Effector memory CD4-positive, alpha-beta T cell (primary cell): Measurements from ENCODE around the gene ADAP1.

Experiments
- DNase-seq, 3 donors: peaks; one replicate each; pipeline ENCODE4 v3.0.0-alpha.2; 2020
- H3K27ac ChIP-seq: 2 replicates; pipeline ENCODE4 v1.7.0; 2013; ENCODE audit warnings: mild to moderate bottlenecking, low read length, moderate library complexity; ENCODE audit not compliant: insufficient read depth, poor library complexity, severe bottlenecking
- H3K27me3 ChIP-seq: replicated peaks from 2 replicates; pipeline ENCODE4 v1.7.0; 2013; ENCODE audit warnings: mild to moderate bottlenecking, low read length; ENCODE audit not compliant: insufficient read depth, control insufficient read depth, poor library complexity, severe bottlenecking
- H3K36me3 ChIP-seq: 2 replicates; pipeline ENCODE4 v1.7.0; 2013; ENCODE audit warnings: mild to moderate bottlenecking, low read length, moderate library complexity; ENCODE audit not compliant: control insufficient read depth, insufficient read depth
- H3K4me1 ChIP-seq: 2 replicates; pipeline ENCODE4 v1.7.0; 2013; ENCODE audit warnings: low read length, mild to moderate bottlenecking; ENCODE audit not compliant: control insufficient read depth, insufficient read depth, poor library complexity, severe bottlenecking
- H3K4me3 ChIP-seq: 2 replicates; pipeline ENCODE4 v1.7.0; 2013; ENCODE audit warnings: low read length, low read depth, mild to moderate bottlenecking; ENCODE audit not compliant: insufficient read depth, poor library complexity, severe bottlenecking
- H3K9me3 ChIP-seq: 2 replicates; pipeline ENCODE4 v1.7.0; 2013; ENCODE audit warnings: mild to moderate bottlenecking, low read length, moderate library complexity; ENCODE audit not compliant: control insufficient read depth

Gene ADAP1

GRCh38 chr7:857661-858060 lies 96.8 kb downstream of the ADAP1 start:
- H3K9me3 ChIP-seq: no peaks in the 10 kb centered on the region
- H3K27me3 ChIP-seq: no peaks in the 10 kb centered on the region
- H3K36me3 ChIP-seq: peaks cover 87% of the 10 kb centered on the region
- H3K4me3 ChIP-seq: no peak overlapping the region
- H3K4me1 ChIP-seq: no peaks in the 10 kb centered on the region
- no peak for DNase-seq
- no peak overlapping the region for H3K27ac ChIP-seq

GRCh38 chr7:856444-857095 lies 97.9 kb downstream of the ADAP1 start:
- H3K27ac ChIP-seq: no peak overlapping the region
- no peak for DNase-seq
- H3K36me3 ChIP-seq: peaks cover 88% of the 10 kb centered on the region
- no peak overlapping the region for H3K4me3 ChIP-seq
- H3K9me3 ChIP-seq: no peaks in the 10 kb centered on the region
- H3K4me1 ChIP-seq: no peaks in the 10 kb centered on the region
- H3K27me3 ChIP-seq: no peaks in the 10 kb centered on the region

- peaks cover 84% of the 10 kb centered on the region for H3K36me3 ChIP-seq
- no peak overlapping the region for H3K27ac ChIP-seq
- H3K4me1 ChIP-seq: no peaks in the 10 kb centered on the region
- H3K9me3 ChIP-seq: no peaks in the 10 kb centered on the region
- no peak for DNase-seq
- H3K27me3 ChIP-seq: no peaks in the 10 kb centered on the region
- no peak overlapping the region for H3K4me3 ChIP-seq
Measured at GRCh38 chr7:855686-856369, 98.7 kb downstream of the ADAP1 start.

- Histone ChIP-seq H3K27ac (no peak overlapping the region), H3K27me3 (no peaks in the 10 kb centered on the region), H3K4me1 (no peaks in the 10 kb centered on the region), H3K36me3 (peaks cover 85% of the 10 kb centered on the region), H3K9me3 (no peaks in the 10 kb centered on the region), H3K4me3 (no peak overlapping the region)
- no peak for DNase-seq
Measured at GRCh38 chr7:854118-854775, 100.2 kb downstream of the ADAP1 start.

- H3K4me1 ChIP-seq: no peaks in the 10 kb centered on the region
Measured at GRCh38 chr7:853366-854117, 100.9 kb downstream of the ADAP1 start.

GRCh38 chr7:851204-851603 lies 103.3 kb downstream of the ADAP1 start:
- H3K4me1 ChIP-seq: no peaks in the 10 kb centered on the region
- no peak overlapping the region for H3K4me3 ChIP-seq
- no peaks in the 10 kb centered on the region for H3K27me3 ChIP-seq
- H3K36me3 ChIP-seq: peaks cover 71% of the 10 kb centered on the region
- H3K27ac ChIP-seq: no peak overlapping the region
- no peaks in the 10 kb centered on the region for H3K9me3 ChIP-seq
- DNase-seq: no peak

More at GRCh38 chr7:853366-854117, 100.9 kb downstream of the ADAP1 start:
- Histone ChIP-seq H3K36me3 (peaks cover 88% of the 10 kb centered on the region), H3K27ac (no peak overlapping the region), H3K27me3 (no peaks in the 10 kb centered on the region), H3K9me3 (no peaks in the 10 kb centered on the region), H3K4me3 (no peak overlapping the region)
- no peak for DNase-seq

- Histone ChIP-seq H3K27me3 (no peaks in the 10 kb centered on the region), H3K36me3 (peaks cover 58% of the 10 kb centered on the region), H3K27ac (no peak overlapping the region), H3K4me3 (no peak overlapping the region), H3K9me3 (no peaks in the 10 kb centered on the region), H3K4me1 (no peaks in the 10 kb centered on the region)
- no peak for DNase-seq
Measured at GRCh38 chr7:849781-850180, 104.7 kb downstream of the ADAP1 start.

GRCh38 chr7:849145-849544 lies 105.3 kb downstream of the ADAP1 start:
- H3K4me3 ChIP-seq: no peak overlapping the region
- no peaks in the 10 kb centered on the region for H3K4me1 ChIP-seq
- H3K27ac ChIP-seq: no peak overlapping the region
- H3K36me3 ChIP-seq: peaks cover 55% of the 10 kb centered on the region
- H3K9me3 ChIP-seq: no peaks in the 10 kb centered on the region
- no peaks in the 10 kb centered on the region for H3K27me3 ChIP-seq
- no peak for DNase-seq
